ENCODE data around the gene NECAP2.

Gene NECAP2, protein sequence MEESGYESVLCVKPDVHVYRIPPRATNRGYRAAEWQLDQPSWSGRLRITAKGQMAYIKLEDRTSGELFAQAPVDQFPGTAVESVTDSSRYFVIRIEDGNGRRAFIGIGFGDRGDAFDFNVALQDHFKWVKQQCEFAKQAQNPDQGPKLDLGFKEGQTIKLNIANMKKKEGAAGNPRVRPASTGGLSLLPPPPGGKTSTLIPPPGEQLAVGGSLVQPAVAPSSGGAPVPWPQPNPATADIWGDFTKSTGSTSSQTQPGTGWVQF

DNA sequence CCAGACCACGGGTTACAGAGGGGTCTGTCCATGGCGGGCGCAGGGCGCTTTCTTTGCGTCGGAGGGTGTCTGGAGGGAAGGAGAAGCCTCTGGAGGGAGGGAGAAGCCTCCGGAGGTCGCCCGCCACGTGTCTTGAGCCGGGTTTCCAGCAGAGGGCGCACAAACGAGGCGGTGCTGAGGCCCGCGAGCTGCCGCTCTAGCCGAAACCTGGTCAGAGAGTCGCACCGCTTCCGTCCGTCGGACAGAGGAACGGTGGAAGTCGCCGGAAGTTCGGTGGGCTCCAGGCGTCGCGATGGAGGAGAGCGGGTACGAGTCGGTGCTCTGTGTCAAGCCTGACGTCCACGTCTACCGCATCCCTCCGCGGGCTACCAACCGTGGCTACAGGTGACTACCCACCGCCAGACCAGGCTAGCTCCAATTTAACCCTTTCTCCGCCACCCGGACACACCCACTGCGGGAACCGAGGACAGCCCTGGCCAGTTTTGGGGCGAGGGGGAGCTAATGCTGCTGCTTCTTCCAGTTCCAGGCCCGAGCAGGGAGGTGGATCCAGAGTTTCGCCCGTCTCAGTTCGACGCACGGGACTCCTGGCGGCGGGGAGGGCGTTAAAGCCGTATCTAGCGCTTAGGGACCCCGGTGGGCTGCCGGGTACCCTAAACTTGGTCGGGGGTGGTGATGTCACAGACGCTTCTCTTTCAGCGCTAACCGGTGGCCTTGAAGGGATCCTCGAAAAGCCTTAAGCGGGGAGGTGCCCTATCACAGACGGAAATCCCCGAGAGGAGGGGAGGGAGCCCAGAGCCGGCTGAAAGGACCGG, at the start of gene NECAP2:
TSS of gene NECAP2 (plus strand) at position 255 of the 812 bp plus-strand sequence. CDS start at position 293, 38 bp downstream.
- peak; percentile 89 for DNase-seq

DNA sequence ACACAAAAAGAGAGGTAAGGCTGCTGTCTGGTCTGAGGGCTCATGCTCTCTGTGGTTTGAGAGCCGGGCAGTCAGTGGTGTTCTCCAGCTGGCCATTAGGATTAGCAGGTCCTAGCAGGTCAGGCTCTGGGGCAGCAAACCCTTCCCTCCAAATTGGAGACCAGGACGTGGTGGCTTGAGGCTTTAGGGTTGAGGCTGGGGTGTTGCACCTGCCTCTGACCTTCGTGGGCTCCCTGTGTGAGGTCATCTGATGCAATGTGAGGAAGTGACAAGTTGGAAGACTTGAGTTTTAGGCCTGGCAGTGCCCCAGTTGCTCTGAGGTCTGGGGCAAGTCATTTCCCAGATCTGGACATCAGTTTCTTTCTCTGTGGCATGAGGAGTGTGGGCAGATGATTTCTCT, 49.1 kb upstream of the NECAP2 start:
- no peak for DNase-seq

DNA sequence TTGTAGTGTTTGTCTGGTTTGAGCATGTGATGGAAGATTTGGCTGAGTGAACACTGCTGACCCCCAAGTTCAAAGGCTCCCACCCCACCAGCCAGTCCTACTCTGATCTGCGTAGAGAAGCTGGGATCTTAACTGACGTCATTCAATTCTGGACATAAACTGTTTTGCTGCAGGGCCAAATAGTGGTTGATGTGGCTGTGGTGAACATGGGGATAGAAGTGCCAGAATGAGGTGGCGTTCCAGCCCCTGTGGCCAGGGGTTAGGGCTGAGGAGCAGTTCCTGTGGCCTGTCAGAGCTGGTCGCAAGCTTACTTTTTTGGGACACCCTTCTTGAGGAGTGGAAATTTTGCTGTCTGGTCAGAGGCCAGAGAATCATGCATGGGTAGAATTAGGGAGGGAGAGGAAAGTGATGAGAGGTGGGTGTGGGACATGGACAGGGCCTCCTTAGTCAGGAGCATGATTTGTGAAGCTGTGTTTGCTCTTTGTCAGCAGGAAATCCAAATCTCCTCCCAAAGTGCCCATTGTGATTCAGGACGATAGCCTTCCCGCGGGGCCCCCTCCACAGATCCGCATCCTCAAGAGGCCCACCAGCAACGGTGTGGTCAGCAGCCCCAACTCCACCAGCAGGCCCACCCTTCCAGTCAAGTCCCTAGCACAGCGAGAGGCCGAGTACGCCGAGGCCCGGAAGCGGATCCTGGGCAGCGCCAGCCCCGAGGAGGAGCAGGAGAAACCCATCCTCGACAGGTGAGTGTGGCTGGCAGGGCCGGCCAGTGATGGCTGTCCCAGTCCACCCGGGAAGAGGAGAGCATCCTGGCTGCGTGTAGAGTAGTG, 47.6 kb upstream of the NECAP2 start:
- no peak for DNase-seq

DNA sequence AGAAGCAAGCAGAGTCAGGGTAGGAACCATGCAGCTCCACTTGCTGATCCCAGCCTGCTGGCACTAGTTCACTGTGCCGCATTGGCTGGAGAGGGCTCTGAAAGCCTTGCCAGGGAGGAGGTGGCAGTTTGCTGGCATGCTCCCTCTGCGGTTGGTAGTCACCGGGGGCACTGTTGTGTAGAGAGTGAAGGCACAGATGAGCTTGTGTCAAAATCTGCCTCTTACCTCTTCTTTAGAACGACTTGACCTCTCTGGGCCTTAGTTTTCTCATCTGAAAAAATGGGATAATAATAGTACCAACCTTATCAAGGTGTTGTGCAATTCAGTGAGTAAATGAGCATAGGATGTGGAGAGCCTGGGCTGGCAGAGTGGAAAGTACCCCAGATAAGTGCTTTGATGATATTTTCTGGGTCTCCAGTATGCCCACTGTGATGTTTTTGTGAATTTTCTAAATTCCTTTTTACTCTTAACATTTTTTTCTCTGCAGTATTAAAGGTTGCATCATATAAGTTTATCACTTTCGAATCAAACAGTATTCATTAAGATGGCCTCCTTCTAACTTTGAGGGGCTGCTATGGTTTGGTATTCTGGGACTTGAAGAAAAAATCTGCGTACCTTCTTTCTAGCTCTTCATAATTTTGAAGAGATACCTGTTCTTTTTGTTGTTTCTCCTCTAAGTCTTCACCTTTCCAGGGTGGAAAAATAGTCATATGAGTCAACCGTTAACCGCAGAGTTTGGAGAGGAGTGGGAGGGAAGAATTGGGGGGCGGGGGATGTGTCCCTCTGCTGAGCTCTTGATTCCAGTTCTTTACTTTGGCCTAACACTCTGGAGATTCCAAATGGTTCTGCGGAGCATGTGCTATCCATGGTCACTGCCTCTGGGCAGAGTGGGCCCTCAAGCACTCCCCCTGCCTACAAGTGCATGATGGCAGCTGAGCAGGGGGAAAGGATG, 46.7 kb upstream of the NECAP2 start:
- no peak for DNase-seq

DNA sequence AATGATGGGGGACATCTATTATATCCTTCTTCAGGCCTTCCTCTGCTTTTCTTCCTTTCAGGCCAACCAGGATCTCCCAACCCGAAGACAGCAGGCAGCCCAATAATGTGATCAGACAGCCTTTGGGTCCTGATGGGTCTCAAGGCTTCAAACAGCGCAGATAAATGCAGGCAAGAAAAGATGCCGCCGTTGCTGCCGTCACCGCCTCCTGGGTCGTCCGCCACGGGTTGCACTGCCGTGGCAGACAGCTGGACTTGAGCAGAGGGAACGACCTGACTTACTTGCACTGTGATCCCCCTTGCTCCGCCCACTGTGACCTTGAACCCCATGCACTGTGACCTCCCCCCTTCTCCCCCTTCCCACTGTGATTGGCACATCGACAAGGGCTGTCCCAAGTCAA, 45.5 kb upstream of the NECAP2 start:
- no peak for DNase-seq

DNA sequence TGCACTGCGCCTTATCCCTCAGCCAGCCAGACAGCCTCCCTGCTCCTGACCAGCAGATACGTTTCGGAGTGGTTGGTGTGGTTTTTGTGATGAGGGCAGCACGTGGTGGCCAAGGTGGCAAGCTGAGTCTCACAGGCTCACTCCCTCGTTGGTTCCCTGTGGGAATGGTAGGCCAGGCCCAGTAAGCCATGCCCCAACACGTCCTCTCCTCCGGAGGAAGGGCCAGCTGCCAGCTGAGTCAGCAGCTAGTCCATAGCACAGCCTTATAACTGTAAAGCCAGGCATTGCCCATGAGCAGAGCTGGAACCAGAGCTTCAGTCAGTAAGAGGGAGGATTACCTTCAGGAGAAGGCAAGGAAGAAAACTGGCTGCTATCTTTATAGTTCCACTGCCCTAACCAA, 43.9 kb upstream of the NECAP2 start:
- no peak for DNase-seq

DNA sequence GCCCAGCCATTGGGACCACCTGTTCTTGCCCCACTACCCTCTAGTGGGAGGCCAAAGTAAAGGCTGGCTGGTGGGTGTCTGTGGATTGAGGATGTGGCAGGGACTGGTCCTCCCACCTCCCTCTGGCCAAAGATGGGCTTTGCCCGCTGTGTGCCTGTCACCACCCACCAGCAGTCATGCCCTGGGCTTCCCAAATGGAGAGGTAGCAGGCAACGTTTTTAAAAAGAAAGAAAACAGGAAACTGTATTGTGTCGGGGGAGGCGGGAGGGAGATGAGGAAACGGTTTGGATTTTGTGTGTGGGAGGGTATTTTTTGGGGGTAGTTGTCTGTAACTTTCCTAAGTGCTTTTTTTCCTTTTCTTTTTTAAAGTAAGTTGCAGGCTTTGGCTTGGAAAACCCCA, 43.4 kb upstream of the NECAP2 start:
- DNase-seq = no peak

DNA sequence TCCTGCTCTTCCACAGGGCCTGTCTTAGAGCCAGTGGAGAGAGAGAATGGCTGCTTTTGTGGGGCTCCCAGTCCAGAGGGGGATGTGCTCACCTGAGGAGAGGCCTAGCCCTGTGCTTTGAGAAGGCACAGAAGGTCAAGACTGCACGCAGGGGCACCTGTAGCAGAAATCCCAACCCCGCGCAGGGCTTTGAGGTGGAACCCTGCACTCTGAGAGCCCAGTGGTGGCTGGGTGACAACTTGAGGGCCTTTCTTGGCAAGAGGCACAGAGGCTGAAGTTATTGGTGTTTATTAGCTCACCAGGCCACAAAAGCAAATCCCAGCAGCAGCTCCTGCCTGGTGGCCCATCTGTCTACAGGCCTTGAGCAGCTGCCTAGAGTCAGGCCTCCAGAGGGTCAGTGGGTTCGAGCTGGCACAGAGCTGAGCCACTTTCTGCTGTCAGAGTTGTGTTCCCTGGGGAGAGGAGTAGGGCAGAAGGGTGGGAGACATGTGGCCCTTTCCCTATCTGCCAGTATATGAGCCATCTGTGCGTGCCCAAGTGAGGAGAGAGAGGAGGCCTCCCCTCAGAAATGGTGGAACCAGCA, 42.1 kb upstream of the NECAP2 start:
- no peak for DNase-seq

DNA sequence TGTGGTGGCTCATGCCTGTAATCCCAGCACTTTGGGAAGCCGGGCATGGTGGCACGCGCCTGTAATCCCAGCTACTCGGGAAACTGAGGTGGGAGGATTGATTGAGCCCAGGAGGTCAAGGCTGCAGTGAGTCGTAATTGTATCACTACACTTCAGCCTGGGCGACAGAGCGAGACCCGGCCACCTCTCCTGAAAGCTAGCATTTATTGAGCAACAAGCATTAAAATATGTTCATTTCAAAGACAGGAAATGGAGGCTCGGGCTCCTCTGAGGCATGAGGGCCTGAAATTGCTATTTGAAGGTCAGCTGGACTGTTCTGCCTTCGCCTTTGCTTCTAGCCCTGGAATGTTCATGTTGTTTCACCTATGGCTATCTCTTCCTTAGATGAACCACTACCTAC, 37.8 kb upstream of the NECAP2 start:
- no peak for DNase-seq

DNA sequence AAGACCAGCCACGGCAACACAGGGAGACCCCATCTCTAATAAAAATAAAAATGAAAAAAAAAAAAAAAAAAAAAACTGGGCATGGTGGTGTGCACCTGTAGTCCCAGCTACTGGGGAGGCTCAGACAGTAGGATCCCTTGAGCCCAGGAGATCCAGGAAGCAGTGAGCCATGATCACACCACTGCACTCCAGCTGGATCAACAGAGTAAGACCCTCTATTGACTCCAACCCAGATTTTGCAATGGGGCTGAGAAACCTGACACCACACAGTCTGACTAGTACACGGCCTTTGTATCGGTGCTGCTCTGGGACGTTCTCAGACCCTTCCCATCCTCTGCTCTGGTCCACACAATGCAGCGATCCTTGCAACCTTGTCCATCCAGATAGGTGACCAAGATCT, 35.1 kb upstream of the NECAP2 start:
- no peak for DNase-seq

DNA sequence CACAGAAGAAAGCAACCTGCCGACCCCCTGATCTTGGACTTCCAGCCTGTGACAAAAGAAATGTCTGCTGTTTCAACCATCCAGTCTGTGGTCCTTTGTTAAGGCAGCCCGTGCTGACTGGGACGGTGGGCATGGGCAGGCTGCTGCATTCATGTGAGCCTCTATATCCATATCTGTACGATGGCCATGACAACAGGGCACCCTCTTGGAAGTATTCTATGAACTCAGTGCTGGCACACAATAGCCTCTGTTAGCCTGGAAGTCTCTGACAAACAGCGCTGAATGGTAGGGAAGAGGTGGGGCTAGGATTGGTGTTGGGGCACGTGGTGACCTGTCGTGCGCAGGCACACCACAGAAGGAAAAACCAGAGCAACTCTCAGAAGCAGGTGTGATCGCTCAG, 33.7 kb upstream of the NECAP2 start:
- DNase-seq = no peak

DNA sequence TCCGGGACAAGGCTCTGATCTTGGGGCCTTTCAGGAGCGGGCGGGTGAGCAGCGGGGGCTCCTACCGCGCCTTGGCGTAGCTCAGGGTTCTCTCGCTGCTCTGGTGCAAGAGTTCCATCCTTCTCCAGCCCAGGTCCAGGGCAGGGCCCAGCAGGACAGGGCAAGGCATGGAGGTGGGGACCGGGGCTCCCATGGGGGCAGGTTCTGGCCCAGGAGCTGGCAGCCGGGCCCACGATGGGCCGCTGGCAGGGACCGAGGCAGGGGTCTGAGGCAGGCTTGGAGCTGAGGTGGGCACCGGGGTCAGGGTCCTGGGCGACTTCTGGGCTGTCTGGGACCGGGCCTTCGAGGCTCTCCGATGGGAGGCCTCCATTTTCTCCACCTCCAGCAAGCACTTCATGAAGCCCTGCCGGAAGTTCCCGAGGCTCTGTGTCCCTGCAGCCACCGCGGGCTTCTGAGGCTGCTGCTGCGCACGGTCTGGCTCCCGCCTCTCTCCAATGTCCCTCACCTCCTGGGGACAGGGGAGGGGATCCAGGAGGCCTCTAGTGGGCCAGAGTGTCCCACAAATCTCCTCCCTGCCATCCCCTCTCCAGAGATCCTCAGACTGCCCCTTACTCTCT, 30.9 kb upstream of the NECAP2 start:
- no peak for DNase-seq

DNA sequence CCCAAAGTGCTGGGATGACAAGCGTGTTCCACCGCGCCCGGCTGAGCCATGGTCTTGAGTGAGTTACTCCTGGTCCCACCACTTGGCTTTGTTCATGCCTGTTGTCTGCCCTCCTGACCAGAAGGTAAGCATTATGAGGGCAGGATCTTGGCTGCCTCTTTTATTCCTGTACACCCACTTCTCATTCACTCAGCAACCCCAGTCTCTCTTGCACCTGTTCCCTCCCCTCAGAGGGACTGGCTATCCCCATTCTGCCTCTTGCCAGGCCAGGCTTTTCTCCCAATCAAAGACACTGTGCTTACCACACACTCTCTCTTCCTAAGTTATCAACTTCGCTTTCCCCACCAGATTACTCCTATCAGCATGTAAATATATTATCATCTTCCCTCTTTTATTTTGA, 29.7 kb upstream of the NECAP2 start:
- no peak for DNase-seq

DNA sequence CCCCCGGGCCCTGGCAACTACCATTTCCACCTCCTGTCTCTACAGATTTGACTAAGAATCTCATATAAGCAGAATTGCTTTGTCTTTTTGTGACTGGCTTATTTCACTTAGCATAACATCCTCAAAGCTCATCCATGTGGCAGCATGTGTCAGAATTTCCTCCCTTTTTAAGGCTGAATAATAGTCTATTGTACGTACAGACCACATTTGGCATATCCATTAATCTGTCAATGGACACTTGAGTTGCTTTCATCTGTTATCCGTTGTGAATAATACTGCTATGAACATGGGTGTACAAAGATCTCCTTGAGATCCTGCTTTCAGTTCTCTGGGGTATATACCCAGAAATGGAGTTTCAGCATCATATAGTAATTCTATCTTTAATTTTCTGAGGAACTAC, 27.3 kb upstream of the NECAP2 start:
- no peak for DNase-seq

DNA sequence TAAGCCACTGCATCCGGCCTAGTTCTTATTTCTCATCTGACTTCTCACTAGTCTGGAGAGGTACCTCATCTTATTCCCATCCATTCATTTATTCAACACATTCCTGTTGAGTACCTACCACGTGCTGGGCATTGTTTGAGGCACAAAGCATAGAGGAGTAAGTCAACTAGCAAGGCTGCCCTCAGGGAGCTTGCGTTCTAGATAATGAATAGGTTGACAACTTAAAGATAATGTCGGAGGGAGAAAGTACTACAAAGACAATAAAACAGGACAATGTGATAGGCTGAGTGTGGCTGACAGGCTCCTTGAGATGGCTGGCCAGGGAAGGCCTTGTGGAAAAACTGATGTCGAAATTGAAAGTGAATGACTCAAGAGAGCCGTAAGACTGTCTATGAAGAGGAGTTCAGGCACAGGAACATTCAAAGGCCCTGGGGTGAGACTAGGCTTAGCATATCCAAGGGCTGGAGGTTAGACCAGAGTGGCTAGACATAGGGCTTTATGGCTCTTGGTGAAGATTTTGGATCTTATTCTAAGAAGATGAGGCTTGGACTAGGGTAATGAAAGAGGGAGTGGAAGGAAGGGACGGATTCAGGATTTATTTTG, 21.6 kb upstream of the NECAP2 start:
- DNase-seq = no peak

DNA sequence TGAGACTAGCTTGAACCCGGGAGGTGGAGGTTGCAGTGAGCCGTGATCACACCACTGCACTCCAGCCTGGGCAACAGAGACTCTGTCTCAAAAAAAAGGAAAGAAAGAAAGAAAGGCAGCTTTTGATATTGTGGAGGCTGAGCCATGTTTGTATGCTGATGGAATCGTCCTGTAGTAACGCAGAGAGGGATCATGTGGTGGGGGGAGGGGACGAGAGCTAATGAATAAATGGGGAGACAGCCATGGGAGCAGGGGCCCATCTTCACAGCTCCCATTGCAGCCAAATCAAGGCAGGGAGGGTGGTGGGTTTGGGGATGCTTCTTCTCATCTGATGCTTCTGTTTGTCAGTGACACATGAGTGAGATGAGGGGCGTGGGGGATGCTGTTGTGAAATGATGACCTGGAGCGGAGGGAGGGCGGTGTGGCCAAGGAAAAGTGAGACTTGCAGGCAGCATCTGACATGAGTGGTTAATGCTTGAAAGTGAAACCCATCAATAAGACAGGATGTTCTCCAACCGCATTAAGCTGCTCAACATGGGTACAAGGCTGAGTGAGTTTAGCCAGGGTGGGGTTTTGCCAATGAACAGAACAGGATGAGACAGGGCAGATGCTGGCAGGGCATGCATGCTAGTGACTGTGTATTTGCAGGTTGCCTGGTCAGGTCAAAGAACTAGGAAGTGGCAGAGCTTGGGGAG, 20.0 kb upstream of the NECAP2 start:
- DNase-seq = no peak

DNA sequence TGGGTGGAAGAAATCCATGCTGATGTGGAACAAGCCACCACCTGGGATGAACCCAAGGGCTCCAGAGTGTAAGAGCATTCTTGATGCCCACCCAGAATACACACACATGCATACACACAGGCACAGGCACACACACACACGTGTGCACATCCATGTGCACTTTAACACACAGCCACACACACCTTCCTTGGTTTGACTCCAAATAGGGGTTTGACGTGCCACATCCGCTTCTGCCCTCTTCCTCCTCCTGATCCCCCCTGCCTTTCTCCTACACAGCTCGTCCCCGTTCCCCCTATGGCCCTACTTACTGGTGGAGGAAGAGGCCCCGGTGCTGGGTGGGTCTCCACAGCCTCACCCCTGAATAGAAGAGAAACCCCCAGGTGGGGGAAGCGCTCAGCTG, 19.3 kb upstream of the NECAP2 start:
- no peak for DNase-seq

DNA sequence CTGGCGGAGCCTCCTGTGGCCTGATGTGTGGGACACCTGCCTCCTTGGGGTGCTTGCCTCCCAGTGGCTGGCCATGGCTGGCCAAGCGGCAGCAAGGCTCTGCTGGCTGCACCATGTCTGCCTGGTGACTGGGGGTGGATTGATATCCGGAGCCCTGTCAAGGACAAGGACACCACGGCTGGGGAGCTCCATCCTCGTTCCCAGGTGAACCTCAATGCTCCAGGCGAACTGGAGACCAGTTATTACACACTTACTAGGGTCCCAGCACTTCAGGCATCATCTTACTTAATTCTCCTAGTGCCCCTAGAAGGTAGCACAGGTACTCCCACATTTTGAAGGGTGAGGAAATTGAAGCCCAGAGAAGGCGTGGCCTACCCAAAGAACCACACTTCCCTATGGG, 18.5 kb upstream of the NECAP2 start:
- DNase-seq = no peak

DNA sequence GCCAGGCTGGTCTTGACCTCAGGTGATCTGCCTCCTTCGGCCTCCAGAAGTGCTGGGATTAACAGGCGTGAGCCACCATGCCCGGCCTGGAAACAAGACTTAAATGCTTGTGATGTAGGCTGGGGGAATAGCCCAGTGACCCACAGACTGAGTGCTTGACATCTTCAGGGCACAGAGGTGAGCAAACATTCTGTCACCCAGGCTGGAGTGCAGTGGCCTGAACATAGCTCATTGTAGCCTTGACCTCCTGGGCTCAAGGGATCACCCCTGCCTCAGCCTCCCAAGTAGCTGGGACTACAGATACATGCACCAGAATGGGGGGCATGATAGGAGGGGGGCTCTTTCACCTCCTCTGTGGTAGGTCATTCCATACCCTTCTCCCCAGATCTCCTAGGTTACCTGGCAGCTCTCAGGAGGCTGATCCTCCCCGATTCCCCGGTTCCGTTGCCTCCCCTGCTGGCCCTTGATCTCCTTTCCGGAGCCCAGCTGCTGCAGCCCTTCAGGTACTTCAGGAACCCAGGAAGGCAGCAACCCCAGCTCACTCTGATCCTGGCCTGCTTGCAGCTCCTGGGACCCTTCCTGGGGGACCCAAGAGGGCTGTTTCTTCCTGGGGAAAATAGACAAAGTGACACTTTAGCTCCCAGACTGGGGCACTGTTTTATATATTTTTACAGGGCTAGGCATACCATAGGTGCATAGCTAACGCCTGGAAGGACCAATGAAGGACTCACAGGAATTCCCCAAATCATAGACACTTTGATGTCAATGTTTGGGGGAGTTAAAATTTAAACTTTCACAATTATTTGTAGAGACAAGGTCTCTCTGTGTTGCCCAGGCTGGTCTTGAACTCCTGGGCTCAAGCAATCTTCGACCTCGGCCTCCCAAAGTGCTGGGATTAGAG, 15.1 kb upstream of the NECAP2 start:
- no peak for DNase-seq

DNA sequence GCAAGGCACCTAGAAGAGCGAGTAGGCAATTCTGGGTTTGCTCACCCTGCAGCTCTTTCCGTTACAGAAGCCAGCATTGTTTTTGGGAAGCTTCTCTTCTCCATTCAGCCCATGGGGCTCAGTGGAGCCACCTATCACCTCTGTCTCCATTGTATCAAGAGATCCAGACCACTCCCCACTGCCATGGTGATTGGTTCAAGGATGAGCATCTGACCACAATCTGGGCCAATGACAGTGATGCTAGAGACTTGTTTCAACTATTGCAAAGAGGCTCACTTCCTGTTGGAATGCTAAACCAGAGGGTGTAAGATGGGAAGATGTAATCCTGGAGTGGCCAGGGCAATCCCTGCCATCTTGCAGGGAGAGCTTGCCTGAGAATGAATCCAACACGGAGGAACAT, 9.9 kb upstream of the NECAP2 start:
- no peak for DNase-seq
